ENCODE results near the gene TENT5C.
"Not testable (repeated sequence)": the region's sequence is repeated elsewhere in the genome, so short reads cannot be mapped to it uniquely, and the experiment has no call there.

The TENT5C gene

DNA sequence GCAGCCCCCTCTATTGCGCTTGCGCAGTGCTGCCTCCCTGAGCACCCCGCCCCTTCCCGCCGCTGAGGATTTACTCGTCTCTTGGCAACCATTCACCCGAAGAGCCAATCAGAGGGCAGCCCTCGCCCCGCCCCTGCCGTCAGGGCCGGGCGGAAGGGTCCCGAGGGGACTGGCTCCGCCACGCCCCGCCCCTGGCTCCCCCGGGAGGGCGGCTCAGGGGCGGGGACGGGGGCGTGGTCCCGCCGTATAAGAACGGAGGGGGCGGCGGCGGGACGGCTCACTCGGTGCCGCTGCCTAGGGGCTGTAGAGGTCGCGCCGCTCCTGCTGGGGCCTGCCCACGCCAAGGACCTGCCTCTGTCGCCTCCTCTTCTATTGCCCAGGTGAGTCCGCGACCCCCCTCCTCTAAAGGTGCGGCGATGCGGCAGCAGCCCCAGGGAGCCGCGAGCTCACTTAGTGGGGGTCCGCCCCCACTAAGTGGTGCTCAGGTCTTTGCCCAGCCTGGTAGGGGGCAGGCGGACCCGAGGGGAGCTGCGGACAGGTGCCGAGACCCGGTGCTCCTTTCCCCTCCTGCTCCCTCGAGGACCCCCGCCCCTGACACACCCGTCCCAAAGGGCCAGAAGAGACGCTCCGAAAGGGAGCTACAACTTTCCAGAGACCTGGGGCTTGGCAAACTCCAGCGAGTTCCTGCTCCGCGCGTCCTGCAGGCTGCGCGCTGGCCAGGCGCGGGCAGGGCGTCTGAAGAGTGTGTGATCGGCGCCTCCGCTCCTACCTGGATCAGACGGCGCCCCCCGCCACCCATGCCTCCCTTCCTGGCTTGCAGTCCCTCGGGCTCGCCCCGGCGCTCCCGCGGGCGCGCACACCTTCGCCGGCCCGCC, at the start of gene TENT5C:
TENT5C (plus strand) TSS at position 275 of the 875 bp plus-strand sequence. CDS start 16,821 bp downstream, outside the sequence.
- peak; percentile 94 to 98 for DNase-seq (ENCODE audit: low read depth in 2 of 2)

DNA sequence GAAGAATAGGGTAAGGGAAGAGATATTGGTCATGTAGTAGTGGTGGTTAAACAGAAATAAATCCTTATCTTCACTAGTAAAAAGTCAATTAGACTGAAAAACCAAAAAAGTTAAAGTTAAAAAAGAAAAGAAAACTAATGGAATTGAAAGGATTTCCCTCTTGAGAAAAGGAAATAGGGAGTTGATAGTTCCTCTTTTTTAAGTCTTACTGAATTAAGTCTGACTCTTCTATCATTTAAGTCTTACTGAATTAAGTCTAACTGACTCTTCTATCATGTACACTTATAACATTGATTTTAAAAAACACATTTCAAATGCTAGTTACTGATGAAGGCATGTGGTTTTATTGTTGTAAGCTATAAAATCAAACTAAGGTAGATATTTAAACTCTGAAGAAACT, 49.5 kb upstream of the TENT5C start:
- DNase-seq (ENCODE audit: low read depth in 2 of 2), result no peak

DNA sequence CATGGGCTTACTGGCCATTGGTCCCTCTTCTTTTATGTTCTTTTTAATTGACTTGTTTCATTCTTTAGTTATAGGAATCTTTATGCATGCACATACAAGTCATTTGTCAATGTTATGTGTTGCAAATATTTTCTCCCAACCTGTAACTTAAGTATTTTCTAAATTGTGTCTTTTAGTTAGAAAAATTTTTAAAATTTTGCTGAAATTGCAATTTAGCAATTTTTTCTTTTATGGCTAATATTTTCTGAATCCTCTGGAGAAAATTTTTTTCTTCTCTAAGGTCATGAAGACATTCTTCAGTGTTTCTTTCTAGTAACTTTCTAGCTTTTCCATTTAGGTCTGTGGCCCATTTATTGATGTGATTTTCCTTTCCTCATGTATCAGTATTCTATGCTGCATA, 48.9 kb upstream of the TENT5C start:
- DNase-seq (ENCODE audit: low read depth in 2 of 2), result no peak

DNA sequence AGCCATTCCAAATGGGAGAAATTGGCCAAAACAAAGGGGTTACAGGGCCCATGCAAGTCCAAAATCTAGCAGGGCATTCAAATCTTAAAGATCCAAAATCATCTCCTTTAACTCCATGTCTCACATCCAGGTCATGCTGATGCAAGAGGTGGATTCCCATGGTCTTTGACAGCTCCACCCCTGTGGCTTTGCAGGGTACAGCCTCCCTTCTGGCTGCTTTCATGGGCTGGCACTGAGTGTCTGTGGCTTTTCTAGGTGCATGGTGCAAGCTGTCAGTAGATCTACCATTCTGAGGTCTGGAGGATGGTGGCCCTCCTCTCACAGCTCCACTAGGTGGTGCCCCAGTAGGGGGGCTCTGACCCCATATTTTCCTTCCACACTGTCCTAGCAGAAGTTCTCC, 47.4 kb upstream of the TENT5C start:
- not testable (repeated sequence) for DNase-seq (ENCODE audit: low read depth in 2 of 2)

DNA sequence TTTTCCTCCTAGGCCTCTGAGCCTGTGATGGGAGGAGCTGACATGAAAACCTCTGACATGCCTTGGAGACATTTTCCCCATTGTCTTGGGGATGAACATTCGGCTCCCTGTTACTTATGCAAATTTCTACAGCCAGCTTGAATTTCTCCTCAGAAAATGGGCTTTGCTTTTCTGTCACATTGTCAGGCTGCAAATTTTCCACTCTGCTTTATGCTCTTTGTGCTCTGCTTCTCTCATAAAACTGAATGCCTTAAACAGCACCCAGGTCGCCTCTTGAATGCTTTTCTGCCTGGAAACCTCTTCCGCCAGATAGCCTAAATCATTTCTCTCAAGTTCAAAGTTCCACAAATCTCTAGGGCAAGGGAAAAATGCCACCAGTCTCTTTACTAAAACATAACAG, 46.7 kb upstream of the TENT5C start:
- DNase-seq (ENCODE audit: low read depth in 2 of 2), result no peak

DNA sequence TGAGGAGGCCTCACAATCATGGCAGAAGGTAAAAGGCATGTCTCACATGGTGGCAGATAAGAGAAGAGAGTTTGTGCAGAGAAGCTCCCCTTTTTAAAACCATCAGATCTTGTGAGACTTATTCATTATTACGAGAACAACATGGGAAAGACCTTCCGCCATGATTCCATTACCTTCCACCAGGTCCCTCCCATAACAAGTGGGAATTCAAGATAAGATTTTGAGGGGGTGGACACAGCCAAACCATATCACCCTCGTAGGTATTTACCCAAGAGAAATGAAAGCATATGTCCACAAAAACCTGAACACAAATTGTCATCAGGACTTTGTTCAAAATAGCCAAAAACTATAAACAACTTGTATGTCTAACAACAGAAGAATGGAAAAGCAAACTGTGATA, 45.9 kb upstream of the TENT5C start:
- DNase-seq (ENCODE audit: low read depth in 2 of 2), result no peak

DNA sequence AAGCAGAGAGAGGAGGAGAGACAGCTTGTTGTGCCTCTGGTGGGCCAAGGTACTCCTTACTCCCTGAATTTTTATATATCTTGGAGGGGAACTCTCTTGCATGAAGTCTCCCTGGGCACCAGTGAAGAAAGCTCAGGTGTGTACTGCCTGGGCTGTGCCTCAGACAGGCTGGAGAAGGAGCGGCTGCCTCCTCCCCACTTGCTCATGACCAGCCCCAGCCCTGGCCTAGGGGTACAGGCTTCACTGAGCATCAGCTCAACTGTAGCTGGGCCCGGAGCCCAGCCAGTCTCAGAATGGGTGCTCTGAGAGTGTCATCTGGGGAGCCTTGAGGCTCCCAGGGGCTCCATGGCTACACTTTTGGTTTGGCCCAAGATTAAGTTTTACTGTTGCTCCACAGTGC, 44.8 kb upstream of the TENT5C start:
- DNase-seq (ENCODE audit: low read depth in 2 of 2), result no peak

DNA sequence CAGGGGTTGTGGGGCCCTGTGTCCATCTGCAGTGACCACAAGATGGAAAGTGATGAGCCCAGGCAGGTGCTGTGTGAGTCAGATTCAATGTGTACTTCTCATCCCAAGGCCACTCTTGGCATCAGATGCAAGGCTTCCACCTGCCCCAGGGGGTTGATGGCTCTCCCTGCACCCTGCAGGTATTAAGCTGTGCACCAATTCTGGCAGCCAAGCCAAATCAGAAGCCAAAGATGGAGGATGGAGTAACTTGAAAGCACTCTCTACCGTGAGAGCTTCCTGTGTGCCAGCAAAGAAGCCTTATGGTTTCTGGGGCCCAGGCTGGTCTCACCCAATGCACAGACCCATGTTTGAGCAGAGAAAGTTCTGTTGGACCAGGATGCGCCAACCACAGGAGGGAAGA, 44.3 kb upstream of the TENT5C start:
- DNase-seq (ENCODE audit: low read depth in 2 of 2), result no peak

DNA sequence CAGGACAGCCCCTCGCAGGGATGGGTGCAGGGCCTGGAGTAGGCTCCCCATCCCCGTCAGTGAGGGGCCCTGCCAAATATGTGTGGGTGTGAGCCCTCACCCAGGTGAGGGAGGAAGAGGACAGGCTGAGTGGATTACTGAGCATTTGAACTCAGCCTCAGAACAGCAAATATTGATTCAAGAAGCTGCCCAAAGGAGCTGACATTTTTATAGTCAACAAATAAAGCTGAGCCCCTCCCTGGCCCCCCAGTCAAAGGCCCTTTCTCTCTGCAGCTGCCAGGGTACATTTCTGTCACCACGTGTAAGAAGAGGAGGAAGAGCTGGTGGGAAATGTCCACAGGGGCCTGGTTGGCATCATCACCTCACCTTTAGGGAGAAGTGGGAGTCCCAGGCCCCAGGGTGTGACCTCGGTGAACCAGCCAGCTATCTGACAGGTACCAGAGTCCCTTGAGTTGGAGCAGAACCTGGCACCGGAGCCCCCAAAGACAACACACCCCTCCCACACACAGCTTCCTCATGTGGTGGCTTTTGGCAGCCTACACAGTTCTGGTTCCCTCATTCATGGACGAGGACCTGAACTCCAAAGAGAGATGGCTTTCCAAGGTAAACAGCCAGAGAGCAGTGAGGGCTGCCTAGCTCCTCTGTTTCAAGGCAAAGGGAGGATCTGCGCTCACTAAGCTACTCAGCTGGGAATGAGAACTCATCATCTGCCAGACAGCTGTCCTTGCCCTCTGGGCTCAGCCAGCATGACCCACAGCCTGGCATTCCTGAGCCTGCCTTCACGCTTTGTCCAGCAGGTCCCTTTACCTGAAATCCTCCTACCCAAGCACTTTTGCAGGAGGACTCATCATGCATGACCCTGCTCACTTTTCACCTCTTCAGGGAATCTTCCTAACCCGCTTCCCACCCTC, 43.0 kb upstream of the TENT5C start:
- DNase-seq (ENCODE audit: low read depth in 2 of 2), result no peak

DNA sequence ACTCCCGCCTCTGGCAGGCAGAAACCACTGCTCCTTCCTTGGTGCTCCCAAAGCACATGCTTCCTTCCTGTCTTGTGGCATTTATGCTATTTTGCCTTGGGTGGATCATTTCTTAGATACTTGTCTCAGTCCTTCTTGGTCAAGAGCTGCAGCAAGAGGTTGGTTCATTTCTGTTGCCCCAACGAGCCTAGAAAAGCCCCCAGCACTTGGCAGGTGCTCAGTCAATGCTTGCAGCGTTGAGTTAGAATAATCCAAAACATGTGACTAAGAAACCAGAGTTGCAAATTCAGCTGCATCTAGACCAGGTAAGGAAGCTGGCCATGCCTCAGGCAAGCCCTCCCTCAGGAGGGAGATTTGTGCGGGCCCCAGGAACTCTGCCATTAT, 42.4 kb upstream of the TENT5C start:
- no peak for DNase-seq (ENCODE audit: low read depth in 2 of 2)

DNA sequence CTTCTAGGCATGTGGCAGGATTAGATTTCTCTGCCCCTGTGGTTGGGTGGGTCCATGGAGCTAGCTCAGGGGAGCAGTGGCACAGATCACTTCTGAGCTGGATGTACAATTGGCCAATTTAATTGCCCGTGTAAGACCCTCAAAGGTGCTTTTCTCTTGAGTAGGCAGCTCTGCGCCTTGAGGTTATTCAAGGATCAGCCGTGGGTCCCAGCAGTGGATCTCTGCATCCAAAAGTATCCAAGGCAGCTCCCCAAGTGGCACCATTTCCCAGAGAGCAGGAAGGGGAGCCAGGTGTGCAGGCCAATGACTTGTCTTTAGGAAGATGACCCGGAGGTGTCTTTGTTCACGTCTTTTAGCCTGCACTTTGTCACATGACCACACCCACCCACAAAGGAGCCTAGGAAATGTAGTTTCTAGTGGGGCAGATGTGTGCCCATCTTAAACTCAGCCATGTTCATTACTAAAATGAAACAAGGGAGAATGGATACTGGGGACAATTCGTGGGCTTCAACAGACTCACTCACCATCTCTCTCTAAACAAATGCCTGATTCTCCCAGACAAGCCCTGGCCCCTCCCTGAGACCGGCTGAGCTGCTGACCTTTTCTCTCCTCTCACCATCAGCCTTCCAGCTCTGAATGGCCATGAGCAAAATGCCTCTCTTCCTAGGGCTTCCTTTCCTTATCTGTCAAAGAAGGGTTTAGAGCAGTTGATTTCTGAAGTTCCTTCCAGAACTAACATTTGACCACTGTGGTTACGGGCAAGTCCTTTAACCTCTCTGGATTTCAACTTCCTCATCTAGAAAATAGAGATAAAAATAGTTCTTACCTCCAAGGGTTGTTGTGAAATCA, 41.4 kb upstream of the TENT5C start:
- no peak for DNase-seq (ENCODE audit: low read depth in 2 of 2)

DNA sequence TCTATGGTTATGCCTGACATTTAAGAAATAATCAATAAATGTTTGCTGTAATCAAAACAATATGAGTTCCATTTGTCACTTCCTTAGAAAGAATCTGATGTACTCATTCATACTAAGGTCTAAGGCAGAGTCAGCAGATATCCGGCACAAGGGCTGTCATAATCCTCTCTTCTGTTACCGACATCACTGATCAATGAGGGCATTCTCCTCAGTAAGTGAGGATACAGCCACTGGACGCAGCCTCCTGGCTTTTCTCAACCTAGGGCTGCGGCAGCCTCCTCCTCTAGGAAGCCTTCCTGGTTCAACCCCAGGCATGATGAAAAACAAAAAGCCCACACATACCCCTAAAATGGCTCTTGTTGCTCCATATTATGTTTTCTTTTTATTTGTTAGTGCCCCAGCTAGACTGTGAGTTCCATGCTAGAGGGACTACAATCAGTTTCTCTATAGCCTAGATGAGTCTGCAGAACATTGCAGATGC, 40.7 kb upstream of the TENT5C start:
- DNase-seq (ENCODE audit: low read depth in 2 of 2), result no peak

DNA sequence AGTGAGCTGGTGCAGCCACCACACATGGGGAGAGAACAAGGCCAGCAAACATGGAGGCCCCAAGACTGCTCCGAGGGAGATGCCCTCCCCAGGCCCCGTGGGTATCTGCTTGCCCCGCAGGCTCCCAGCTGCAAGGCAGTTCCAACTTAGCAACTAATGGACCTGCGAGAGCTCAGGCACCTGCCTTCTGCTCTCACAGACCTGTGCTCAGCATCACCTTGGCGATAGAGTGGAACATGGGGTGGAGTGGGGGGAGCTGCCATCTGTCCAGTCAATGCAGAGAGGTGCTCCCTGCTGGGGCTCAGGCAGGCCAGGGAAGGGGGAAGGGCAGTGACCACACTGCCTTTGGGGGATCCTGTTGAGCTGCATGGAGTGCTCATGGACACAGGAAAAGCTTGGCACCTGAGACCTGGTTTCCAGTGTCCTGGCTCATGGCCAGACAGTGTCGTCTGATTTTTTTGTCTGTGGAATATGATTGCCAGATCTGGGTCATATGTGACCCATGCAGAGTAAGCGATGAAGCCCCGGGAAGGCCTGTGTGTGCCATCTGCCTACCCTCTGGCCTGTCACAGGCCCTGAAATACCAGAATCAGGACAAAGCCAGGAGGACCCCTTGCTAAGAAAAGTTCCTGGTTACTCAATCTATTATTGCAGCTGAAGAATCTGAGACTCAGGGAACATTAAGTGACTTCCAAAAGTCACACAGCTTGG, 39.9 kb upstream of the TENT5C start:
- DNase-seq (ENCODE audit: low read depth in 2 of 2), result no peak

DNA sequence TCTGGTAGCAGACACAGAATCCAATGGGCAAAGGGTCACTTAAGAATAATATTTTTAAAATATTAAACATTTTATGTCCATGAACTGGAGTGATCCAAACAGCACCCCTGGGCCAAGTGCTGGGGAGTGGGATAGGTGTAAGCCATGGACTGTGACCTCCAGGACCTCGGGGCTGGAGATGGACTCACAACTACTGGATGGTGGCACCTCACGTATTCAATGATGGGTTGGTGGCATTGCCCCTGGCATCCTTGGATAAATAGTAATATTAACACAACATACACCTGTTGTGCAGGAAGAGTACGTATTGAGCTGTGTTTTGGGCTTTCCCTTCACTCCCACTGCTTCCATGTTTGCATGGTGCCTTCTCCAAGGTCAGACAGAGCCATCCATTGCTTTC, 39.3 kb upstream of the TENT5C start:
- DNase-seq (ENCODE audit: low read depth in 2 of 2), result no peak

DNA sequence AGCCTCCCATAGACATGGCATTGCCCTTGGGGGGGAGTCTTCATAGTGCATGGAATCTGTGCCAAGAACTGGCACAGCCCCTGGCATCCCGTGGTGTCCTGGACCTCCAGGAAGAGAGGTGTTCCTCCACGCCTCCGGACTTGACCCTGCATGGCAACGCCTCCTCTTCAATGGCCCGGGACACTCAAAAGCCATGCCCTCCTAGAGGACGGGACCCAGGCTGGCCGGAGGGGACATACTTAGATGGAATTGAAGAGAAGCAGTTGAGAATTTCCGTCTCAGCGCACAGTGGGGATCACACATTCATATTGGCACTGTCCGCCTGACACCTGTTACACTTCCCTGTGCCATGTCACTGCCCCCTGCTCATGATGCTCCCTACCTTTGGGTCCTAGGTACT, 38.4 kb upstream of the TENT5C start:
- DNase-seq (ENCODE audit: low read depth in 2 of 2), result no peak

DNA sequence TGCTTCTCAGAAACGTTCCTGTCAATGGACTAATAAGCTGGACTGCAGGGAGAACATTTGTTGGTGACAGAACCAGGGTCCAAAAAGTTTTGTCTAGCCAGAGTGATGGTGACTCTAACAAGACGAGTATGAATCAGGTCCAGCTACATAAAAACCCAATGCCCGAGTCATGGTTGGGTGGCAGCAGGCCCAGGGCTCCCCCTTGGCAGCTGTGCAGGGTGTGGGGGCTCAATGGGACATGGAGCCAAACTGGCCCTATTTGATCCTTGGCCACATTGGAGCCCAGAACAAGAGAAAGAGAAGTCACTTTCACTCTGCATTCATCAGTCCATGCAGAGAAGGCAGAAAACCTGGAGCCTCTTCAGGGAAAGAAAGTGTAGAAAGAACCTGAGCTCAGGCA, 37.9 kb upstream of the TENT5C start:
- DNase-seq (ENCODE audit: low read depth in 2 of 2), result no peak

DNA sequence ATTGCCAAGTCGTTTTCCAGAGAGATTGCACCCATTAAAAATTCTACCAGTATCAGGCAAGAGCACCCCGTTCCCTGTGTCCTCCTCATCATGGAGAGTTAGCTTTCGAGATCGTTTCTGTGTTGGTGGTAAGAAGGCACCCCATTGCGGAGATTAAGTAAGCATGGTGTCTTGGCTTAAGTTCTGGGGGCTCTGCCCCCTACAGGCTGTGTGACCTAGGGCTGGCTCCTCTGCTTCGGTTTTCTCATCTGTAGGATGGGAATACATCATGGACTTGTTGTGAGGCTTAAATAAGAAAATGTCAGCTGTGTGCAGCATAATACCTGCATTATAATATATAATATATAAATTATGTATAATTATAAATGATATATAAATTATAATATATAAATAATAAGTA, 36.8 kb upstream of the TENT5C start:
- no peak for DNase-seq (ENCODE audit: low read depth in 2 of 2)

DNA sequence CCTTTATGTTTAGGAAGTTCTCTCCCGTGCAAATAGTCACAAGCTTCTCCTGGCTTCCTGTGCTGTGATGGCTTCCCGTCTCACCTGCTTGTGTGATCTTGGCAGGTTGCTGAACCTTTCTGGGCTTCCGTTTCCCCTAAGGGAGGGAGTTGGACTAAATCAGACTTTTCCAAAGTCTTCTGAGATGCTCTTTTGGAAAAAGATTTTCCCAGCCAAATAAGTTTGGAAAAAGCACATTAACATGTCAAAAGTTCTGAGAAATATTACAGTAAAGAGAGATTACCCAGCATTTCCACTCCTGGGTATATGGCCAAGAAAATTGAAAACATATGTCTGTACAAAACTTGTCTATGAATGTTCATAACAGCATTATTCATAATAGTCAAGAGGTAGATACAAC, 36.0 kb upstream of the TENT5C start:
- DNase-seq (ENCODE audit: low read depth in 2 of 2), result no peak

DNA sequence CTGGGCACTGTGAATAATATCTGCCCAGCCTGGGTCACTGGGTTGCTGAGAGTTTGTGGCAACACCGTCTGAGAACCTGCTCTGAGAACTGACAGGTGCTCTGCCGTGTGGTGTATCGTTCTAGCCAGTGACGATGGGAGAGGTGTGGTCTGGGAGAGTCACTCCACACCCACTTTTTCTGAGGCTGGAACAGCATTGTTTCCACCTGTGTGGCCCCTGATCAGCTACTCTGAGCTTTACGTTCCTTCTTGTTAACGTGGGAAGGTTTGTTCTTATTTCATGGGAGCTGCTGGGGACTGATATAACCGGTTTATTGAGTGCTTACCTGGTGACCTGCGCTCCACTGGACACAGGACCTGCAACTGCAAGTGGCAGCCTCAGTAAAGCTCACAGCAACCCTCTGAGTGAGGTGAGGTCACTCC, 34.8 kb upstream of the TENT5C start:
- DNase-seq (ENCODE audit: low read depth in 2 of 2), result no peak

DNA sequence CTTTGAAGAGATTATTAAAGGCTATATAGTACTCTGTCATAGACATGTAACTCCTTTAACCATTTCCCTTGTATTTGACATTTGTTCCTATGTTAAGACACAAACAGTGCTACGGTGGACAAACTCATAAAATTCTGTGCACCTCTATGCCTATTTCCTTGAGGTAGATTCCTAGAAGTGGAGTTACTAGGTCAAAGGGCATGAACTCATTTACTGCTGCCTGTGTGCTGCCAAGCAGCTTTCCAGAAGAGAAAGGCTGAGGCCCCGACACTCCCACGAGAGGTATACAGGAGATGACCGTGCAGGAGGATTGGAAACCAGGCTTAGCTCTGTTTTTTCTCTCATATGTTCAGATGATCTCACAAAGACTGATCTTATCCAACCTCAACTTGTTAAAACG, 34.4 kb upstream of the TENT5C start:
- no peak for DNase-seq (ENCODE audit: low read depth in 2 of 2)

DNA sequence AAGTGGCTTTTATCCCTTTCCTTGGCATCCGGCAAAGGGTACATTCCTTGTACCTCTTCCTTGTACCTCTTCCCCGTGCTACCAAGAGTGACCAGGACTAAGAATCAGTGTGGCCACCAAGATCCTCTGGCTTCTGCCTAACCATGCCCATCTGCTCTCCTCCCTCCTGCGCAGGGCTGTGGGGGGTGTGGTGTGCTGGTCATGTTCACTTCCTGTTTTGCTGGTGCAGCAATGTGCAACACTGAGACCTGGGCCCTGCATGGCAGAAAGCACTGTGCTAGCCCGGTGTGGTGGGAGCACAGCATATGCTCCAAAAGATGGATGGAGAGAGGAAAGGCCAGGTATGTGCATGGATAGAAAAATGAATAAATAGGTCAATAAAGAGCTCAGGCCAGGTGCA, 33.3 kb upstream of the TENT5C start:
- no peak for DNase-seq (ENCODE audit: low read depth in 2 of 2)

All from stimulated activated CD4-positive, alpha-beta T cell treated with anti-CD3 and anti-CD28 coated beads, Interleukin-1b, Interleukin-23, amount 100 ng/mL, for 1 hour (primary cell).